Thoracic aorta (tissue), 2 donors: ENCODE measurements around the gene IAH1. TPM values are rescaled to one million over a fixed set of nuclear protein-coding genes. Genes with fewer than 3 reads are reported as not detected.

Experiments
- ATAC-seq: fragments of 150-250 bp; one replicate; pipeline ENCODE4 v1.8.0; 2017; ENCODE audit warnings: low read depth; ENCODE audit not compliant: insufficient number of reproducible peaks, low FRiP score
- DNase-seq: peaks from one replicate; pipeline ENCODE4 v3.0.0-alpha.2; 2020; ENCODE audit warnings: low spot score
- H3K27ac ChIP-seq, 2 donors: fragments of 200-600 bp; sonication (generic); 1 replicate in 1 of 2; 2 replicates in 1 of 2; pipeline ENCODE4 v1.5.1; 2016; ENCODE audit warnings: mild to moderate bottlenecking in 2 of 2, moderate library complexity in 2 of 2
- H3K27me3 ChIP-seq: fragments of 200-600 bp; sonication (generic); replicated peaks from 2 replicates; pipeline ENCODE4 v1.6.0; 2016; ENCODE audit warnings: mild to moderate bottlenecking; ENCODE audit not compliant: insufficient read depth
- H3K36me3 ChIP-seq: fragments of 200-600 bp; sonication (generic); one replicate; pipeline ENCODE4 v1.5.1; 2016
- H3K4me1 ChIP-seq, 2 donors: fragments of 200-600 bp; sonication (generic); 1 replicate in 1 of 2; 2 replicates in 1 of 2; pipeline versions ENCODE4 v1.5.1 to v1.6.0; 2016; ENCODE audit warnings: low read depth in 2 of 2, mild to moderate bottlenecking in 1 of 2; ENCODE audit not compliant: control insufficient read depth in 1 of 2
- H3K4me3 ChIP-seq: fragments of 200-600 bp; sonication (generic); 2 replicates; pipeline ENCODE4 v1.5.1; 2016; ENCODE audit warnings: mild to moderate bottlenecking
- H3K9me3 ChIP-seq: fragments of 200-600 bp; sonication (generic); 2 replicates; pipeline ENCODE4 v1.5.1; 2016
- CTCF ChIP-seq: fragments of 200-600 bp; sonication (generic); IDR thresholded peaks from one replicate; pipeline ENCODE4 v1.5.1; 2019; ENCODE audit warnings: antibody characterized with exemption
- total RNA-seq, 2 donors: library from RNA; depleted of rRNA; stranded (reverse); fragments of >200 nt; gene quantifications; one replicate each; pipeline versions ENCODE4 v1.1.0 to v1.2.3, GENCODE V29; 2016

The IAH1 gene
- total RNA-seq, 2 donors from 2014 or later = 48.1 to 53.6 TPM

- no peak for TF ChIP-seq CTCF
- peaks cover 30% of the 10 kb centered on the region for H3K36me3 ChIP-seq
- ATAC-seq (no peak), DNase-seq (no peak)
- no peaks in the 10 kb centered on the region for H3K9me3 ChIP-seq
- H3K4me1 ChIP-seq = no peaks in the 10 kb centered on the region
- no peak overlapping the region for H3K27ac ChIP-seq
- no peak overlapping the region for H3K4me3 ChIP-seq
- no peaks in the 10 kb centered on the region for H3K27me3 ChIP-seq
Measured at GRCh38 chr2:9440058-9440727, 34.2 kb upstream of the IAH1 start.

GRCh38 chr2:9441556-9441955, 32.8 kb upstream of the IAH1 start:
- Histone ChIP-seq H3K36me3 (peaks cover 39% of the 10 kb centered on the region), H3K4me1 (no peaks in the 10 kb centered on the region), H3K4me3 (no peak overlapping the region), H3K27me3 (no peaks in the 10 kb centered on the region), H3K27ac (no peak overlapping the region), H3K9me3 (no peaks in the 10 kb centered on the region)
- no peak for ATAC-seq
- no peak for DNase-seq
- TF ChIP-seq CTCF = no peak

- no peak overlapping the region for H3K4me3 ChIP-seq
- no peak for TF ChIP-seq CTCF
- ATAC-seq (no peak), DNase-seq (no peak)
- no peaks in the 10 kb centered on the region for H3K4me1 ChIP-seq
- H3K36me3 ChIP-seq = peaks cover 26% of the 10 kb centered on the region
- no peaks in the 10 kb centered on the region for H3K9me3 ChIP-seq
- H3K27me3 ChIP-seq = no peaks in the 10 kb centered on the region
- no peak overlapping the region for H3K27ac ChIP-seq
Measured at GRCh38 chr2:9443526-9443925, 30.8 kb upstream of the IAH1 start.

- ATAC-seq = no peak
- no peaks in the 10 kb centered on the region for H3K4me1 ChIP-seq
Measured at GRCh38 chr2:9445089-9445488, 29.3 kb upstream of the IAH1 start.

GRCh38 chr2:9451231-9451630, 23.1 kb upstream of the IAH1 start:
- ATAC-seq (no peak), DNase-seq (no peak)
- Histone ChIP-seq H3K9me3 (no peaks in the 10 kb centered on the region), H3K4me3 (no peak overlapping the region), H3K27ac (no peak overlapping the region), H3K4me1 (no peaks in the 10 kb centered on the region), H3K36me3 (peaks cover 24% of the 10 kb centered on the region), H3K27me3 (no peaks in the 10 kb centered on the region)
- TF ChIP-seq CTCF = no peak

More at GRCh38 chr2:9445089-9445488, 29.3 kb upstream of the IAH1 start:
- H3K9me3 ChIP-seq = no peaks in the 10 kb centered on the region
- H3K36me3 ChIP-seq = peaks cover 26% of the 10 kb centered on the region
- H3K4me3 ChIP-seq = no peak overlapping the region
- no peak for DNase-seq
- no peaks in the 10 kb centered on the region for H3K27me3 ChIP-seq
- no peak for TF ChIP-seq CTCF
- no peak overlapping the region for H3K27ac ChIP-seq
